Skeletal muscle cell (primary cell): ENCODE data around the gene FAM110C.
"Not testable (repeated sequence)": the region's sequence is repeated elsewhere in the genome, so short reads cannot be mapped to it uniquely, and the experiment has no call there.

Source experiments
- DNase-seq: peaks from one replicate; pipeline ENCODE4 v3.0.0-alpha.2; 2010; ENCODE audit warnings: low read depth
- H3K4me3 ChIP-seq: 2 replicates; pipeline ENCODE4 v1.5.1; 2011; ENCODE audit warnings: low read depth, mild to moderate bottlenecking, control low read depth, low read length, moderate library complexity

The FAM110C gene

DNA sequence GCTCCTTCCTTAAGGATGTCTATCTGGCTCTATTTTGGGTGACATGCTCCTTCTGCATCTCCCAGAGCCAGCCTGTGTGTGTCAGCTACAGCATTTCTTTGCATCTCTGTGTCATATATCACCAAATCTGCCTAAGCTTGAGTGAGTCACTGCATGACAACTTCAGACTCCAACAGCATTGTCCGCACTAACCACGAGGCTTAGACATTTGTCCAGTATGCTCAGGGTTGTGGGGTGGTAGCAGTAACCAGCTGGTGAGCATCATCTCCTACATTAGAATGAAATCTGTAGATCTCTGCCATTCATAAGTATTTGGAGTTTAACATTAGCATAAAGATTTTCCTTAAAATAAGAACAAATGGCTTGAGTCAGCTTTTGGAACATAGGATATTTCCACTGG, 30.4 kb downstream of the FAM110C start:
- DNase-seq, H3K4me3 ChIP-seq: not testable (repeated sequence)

DNA sequence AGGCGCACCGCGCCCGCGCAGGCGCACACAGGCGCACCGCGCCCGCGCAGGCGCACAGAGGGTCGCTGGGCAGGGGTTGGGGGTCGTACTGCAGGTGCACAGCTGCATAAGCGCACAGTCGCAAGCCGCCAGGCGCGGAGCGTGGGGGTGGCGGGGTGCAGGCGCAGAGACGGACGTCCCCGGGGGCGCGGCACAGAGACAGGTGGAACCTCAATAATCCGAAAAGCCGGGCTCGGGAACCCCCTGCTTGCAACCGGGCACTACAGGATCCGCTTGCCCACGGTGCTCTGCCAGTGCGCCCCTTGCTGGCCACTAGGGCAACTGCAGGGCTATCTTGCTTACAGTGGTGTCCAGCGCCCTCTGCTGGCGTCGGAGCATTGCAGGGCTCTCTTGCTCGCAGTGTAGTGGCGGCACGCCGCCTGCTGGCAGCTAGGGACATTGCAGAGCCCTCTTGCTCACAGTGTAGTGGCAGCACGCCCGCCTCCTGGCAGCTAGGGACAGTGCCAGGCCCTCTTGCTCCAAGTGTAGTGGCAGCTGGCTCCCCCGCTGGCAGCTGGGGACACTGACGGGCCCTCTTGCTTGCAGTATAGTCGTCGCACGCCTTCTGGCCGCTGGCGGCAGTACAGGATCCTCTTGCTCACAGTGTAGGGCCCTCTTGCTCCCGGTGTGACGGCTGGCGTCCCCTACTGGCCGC, 34.9 kb downstream of the FAM110C start:
- DNase-seq: no peak

GRCh38 chr2:10222-10875, 36.0 kb downstream of the FAM110C start:
- DNase-seq: no peak
- no peak overlapping the region for H3K4me3 ChIP-seq

More for the DNA sequence above, 34.9 kb downstream of the FAM110C start:
- H3K4me3 ChIP-seq: no peak overlapping the region
